HepG2 (cell line): ENCODE data around the gene ZNF17. TPM values are rescaled to one million over a fixed set of nuclear protein-coding genes. Genes with fewer than 3 reads are reported as not detected.

ENCODE experiments used
- CHCHD3 ChIP-seq: sonication (generic); formaldehyde crosslinking; IDR thresholded peaks from 2 replicates; pipeline ENCODE4 v1.8.0; 2022; ENCODE audit warnings: mild to moderate bottlenecking, missing genetic modification reagents, moderate library complexity
- HNRNPK ChIP-seq: fragments of 200-400 bp; formaldehyde crosslinking; IDR thresholded peaks from 2 replicates; pipeline ENCODE4 v1.6.1; 2018; ENCODE audit warnings: low read length, low read depth, moderate library complexity, mild to moderate bottlenecking; ENCODE audit not compliant: poor library complexity, severe bottlenecking
- NFRKB ChIP-seq: fragments of 450-650 bp; IDR thresholded peaks from 2 replicates; pipeline ENCODE4 v1.6.1; 2017
- PBX2 ChIP-seq: IDR thresholded peaks from 2 replicates; pipeline ENCODE4 v1.6.1; 2016; ENCODE audit warnings: control low read depth
- PHF5A ChIP-seq: IDR thresholded peaks from one replicate; pipeline ENCODE4 v1.6.1; 2018; ENCODE audit warnings: low read depth, missing genetic modification reagents; ENCODE audit not compliant: unreplicated experiment
- REPIN1 ChIP-seq: sonication (generic); formaldehyde crosslinking; IDR thresholded peaks from 2 replicates; pipeline ENCODE4 v1.8.0; 2022; ENCODE audit warnings: missing genetic modification reagents, low read depth, mild to moderate bottlenecking, borderline replicate concordance
- RFX3 ChIP-seq: IDR thresholded peaks from 2 replicates; pipeline ENCODE4 v1.6.1; 2016; ENCODE audit warnings: missing biosample characterization, missing genetic modification reagents
- RNF2 ChIP-seq: fragments of 450-650 bp; conservative IDR thresholded peaks from 2 replicates; pipeline ENCODE4 v1.6.1; 2016; ENCODE audit warnings: low read depth
- SSRP1 ChIP-seq: IDR thresholded peaks from 2 replicates; pipeline ENCODE4 v1.6.1; 2016; ENCODE audit warnings: control low read depth
- TFDP1 ChIP-seq: IDR thresholded peaks from 2 replicates; pipeline ENCODE4 v1.6.1; 2016; ENCODE audit warnings: missing compliant biosample characterization, missing genetic modification reagents, borderline replicate concordance
- ZMYM3 ChIP-seq: sonication (generic); formaldehyde crosslinking; IDR thresholded peaks from 2 replicates; pipeline ENCODE4 v1.5.1; 2020; ENCODE audit warnings: mild to moderate bottlenecking, missing genetic modification reagents
- ZNF136 ChIP-seq: sonication (generic); formaldehyde crosslinking; IDR thresholded peaks from 2 replicates; pipeline ENCODE4 v1.8.1; 2022; ENCODE audit warnings: low read depth, mild to moderate bottlenecking, moderate library complexity, missing genetic modification reagents
- ZNF574 ChIP-seq: sonication (generic); formaldehyde crosslinking; IDR thresholded peaks from 2 replicates; pipeline ENCODE4 v1.4.0; 2020; ENCODE audit warnings: missing genetic modification reagents
- ZNF646 ChIP-seq: sonication (generic); formaldehyde crosslinking; IDR thresholded peaks from 2 replicates; pipeline ENCODE4 v1.9.0; 2021; ENCODE audit warnings: mild to moderate bottlenecking, missing genetic modification reagents
- ZNF75D ChIP-seq: sonication (generic); formaldehyde crosslinking; IDR thresholded peaks from 2 replicates; pipeline ENCODE4 v1.8.1; 2023; ENCODE audit warnings: missing genetic modification reagents, mild to moderate bottlenecking, borderline replicate concordance
- polyA plus RNA-seq, 8 experiments: library from polyadenylated mRNA; depleted of rRNA in 3 of 8; stranded (reverse) in 7 of 8; unstranded in 1 of 8; fragments of >200 nt; fragmentation: Illumina TruSeq in 4 of 8; extraction: Trizol in 4 of 8; gene quantifications; 2 replicates each; pipeline versions ENCODE4 v1.2.1 to v1.2.3, GENCODE V29; 2011 to 2016; ENCODE audit warnings: low read depth in 4 of 8, missing spikeins in 1 of 8, mixed read lengths in 1 of 8; ENCODE audit not compliant: insufficient read depth in 1 of 8
- total RNA-seq, 5 experiments: library from RNA; depleted of rRNA; stranded (reverse); fragments of >200 nt; fragmentation: Illumina TruSeq; extraction: Trizol; gene quantifications; 2 replicates each; pipeline ENCODE4 v1.2.3, GENCODE V29; 2016; ENCODE audit warnings: low read depth in 1 of 5

Gene ZNF17
- total and polyA plus RNA-seq, 2 of the 13 experiments (the other 11 are each of a cell fraction or from before 2014, with no cell fraction given), result 3.7 to 10.1 TPM

- TF ChIP-seq SSRP1 (CRISPR knock-in tag) (no peak), RNF2 (no peak), CHCHD3 (no peak), NFRKB (no peak), RFX3 (CRISPR knock-in tag) (no peak), PHF5A (CRISPR knock-in tag) (no peak), HNRNPK (no peak), ZNF136 (peak; percentile 80; the same call in 1 of the 2 replicates), TFDP1 (CRISPR knock-in tag) (peak; percentile 56; the same call in 1 of the 2 replicates), ZNF574 (CRISPR knock-in tag) (peak; percentile 94), ZNF75D (CRISPR knock-in tag) (no peak), REPIN1 (CRISPR knock-in tag) (no peak; the same call in 1 of the 2 replicates), ZNF646 (CRISPR knock-in tag) (no peak), PBX2 (CRISPR knock-in tag) (no peak), ZMYM3 (CRISPR knock-in tag) (no peak)
Measured at GRCh38 chr19:57362997-57363687, 47.8 kb upstream of the ZNF17 start, which contains the start of the genes TRAPPC2B and ZNF547 (continued).
